HepG2 (cell line): ENCODE measurements around the gene STK17A. TPM values are rescaled to one million over a fixed set of nuclear protein-coding genes. Genes with fewer than 3 reads are reported as not detected.

Experiments
- ATAC-seq: fragments of 200-7000 bp; cut with Tn5 transposase; 3 replicates; pipeline ENCODE4 v1.9.1; 2020; ENCODE audit warnings: mild to moderate bottlenecking, moderate library complexity
- BruUV-seq: library from RNA; stranded (reverse); fragments of 400-500 nt; replicated peaks from 2 replicates; lab custom pipeline; 2021; lab: Mats Ljungman, UMichigan
- CTCF ChIA-PET: fragments of 300-600 bp; formaldehyde crosslinking; extraction: SDS; loops from one replicate; lab custom pipeline; 2021; ENCODE audit warnings: low total read pairs, inconsistent platforms, low intra/inter-chr PET ratio; lab: Yijun Ruan, JAX
- POLR2A ChIA-PET: fragments of 350-600 bp; sonication (Branson Sonifier 250); formaldehyde crosslinking; loops from one replicate; lab custom pipeline; 2020; ENCODE audit warnings: antibody characterized with exemption, inconsistent platforms; lab: Yijun Ruan, JAX
- DNase-seq: peaks from one replicate; pipeline ENCODE4 v3.0.0-alpha.2; 2015; ENCODE audit warnings: low spot score
- FAIRE-seq: peaks from 3 replicates; lab custom pipeline; 2011; peaks lifted over from hg19 to GRCh38; lab: Jason Lieb, UNC
- H2AFZ ChIP-seq: one replicate; pipeline ENCODE4 v1.6.1; 2011; ENCODE audit warnings: low read length, inconsistent platforms
- H3K27ac ChIP-seq: fragments of 300-600 bp; 3 replicates; pipeline ENCODE4 v1.8.0; 2011; ENCODE audit warnings: mixed run types, mild to moderate bottlenecking, mixed read lengths, low read length, inconsistent platforms; ENCODE audit not compliant: insufficient read depth; ENCODE audit errors: extremely low read length
- H3K27me3 ChIP-seq, 2 experiments: fragments of 200-600 bp in 1 of 2; 2 replicates in 1 of 2; 3 replicates in 1 of 2; pipeline versions ENCODE4 v1.6.0 to v1.8.0; 2011; ENCODE audit warnings: low read length in 2 of 2, mild to moderate bottlenecking in 2 of 2, moderate library complexity in 2 of 2, inconsistent platforms in 1 of 2; ENCODE audit not compliant: insufficient read depth in 2 of 2, control insufficient read depth in 1 of 2
- H3K36me3 ChIP-seq, 2 experiments: fragments of 200-600 bp in 1 of 2; replicated peaks in 1 of 2; 2 replicates in 1 of 2; 3 replicates in 1 of 2; pipeline versions ENCODE4 v1.5.1 to v1.8.0; 2011; ENCODE audit warnings: low read length in 2 of 2, inconsistent platforms in 1 of 2; ENCODE audit not compliant: insufficient read depth in 2 of 2, control insufficient read depth in 1 of 2
- H3K4me1 ChIP-seq: 2 replicates; pipeline ENCODE4 v1.5.1; 2012; ENCODE audit warnings: low read length, inconsistent platforms; ENCODE audit not compliant: insufficient read depth
- H3K4me2 ChIP-seq: 2 replicates; pipeline ENCODE4 v1.6.0; 2011; ENCODE audit warnings: low read depth, low read length, inconsistent platforms
- H3K4me3 ChIP-seq, 3 experiments: fragments of 200-600 bp in 1 of 3; sonication (generic), shearing (Covaris generic) in 1 of 3; replicated peaks in 1 of 3; 2 replicates each; pipeline ENCODE4 v1.5.1; 2011 to 2016; ENCODE audit warnings: low read length in 3 of 3, inconsistent platforms in 2 of 3, low read depth in 2 of 3, mild to moderate bottlenecking in 2 of 3, control low read depth in 1 of 3, mixed read lengths in 1 of 3; ENCODE audit not compliant: insufficient read depth in 1 of 3
- H3K79me2 ChIP-seq: one replicate; pipeline ENCODE4 v1.6.1; 2011; ENCODE audit warnings: low read length, inconsistent platforms; ENCODE audit not compliant: insufficient read depth
- H3K9ac ChIP-seq: 2 replicates; pipeline ENCODE4 v1.6.0; 2011; ENCODE audit warnings: mild to moderate bottlenecking, low read depth, low read length, inconsistent platforms; ENCODE audit not compliant: insufficient read depth
- H3K9me3 ChIP-seq: 2 replicates; pipeline ENCODE4 v1.5.1; 2012; ENCODE audit warnings: mild to moderate bottlenecking, low read length
- H4K20me1 ChIP-seq: 2 replicates; pipeline ENCODE4 v1.6.0; 2011; ENCODE audit warnings: inconsistent platforms, mild to moderate bottlenecking, low read length, moderate library complexity; ENCODE audit not compliant: insufficient read depth
- AFF4 ChIP-seq: sonication (generic); formaldehyde crosslinking; IDR thresholded peaks from 2 replicates; pipeline ENCODE4 v1.4.0; 2020; ENCODE audit warnings: missing genetic modification reagents
- ATF5 ChIP-seq: sonication (generic); formaldehyde crosslinking; IDR thresholded peaks from 2 replicates; pipeline ENCODE4 v1.4.0; 2020; ENCODE audit warnings: mild to moderate bottlenecking, low read depth, missing genetic modification reagents
- BRCA1 ChIP-seq: sonication (generic); formaldehyde crosslinking; IDR thresholded peaks from 2 replicates; pipeline ENCODE4 v1.4.0; 2020; ENCODE audit warnings: missing genetic modification reagents
- RBM22 ChIP-seq: fragments of 200-400 bp; formaldehyde crosslinking; optimal IDR thresholded peaks from 2 replicates; pipeline ENCODE3; 2017; ENCODE audit warnings: mild to moderate bottlenecking, low read length, moderate library complexity
- XRCC5 ChIP-seq: fragments of 200-400 bp; formaldehyde crosslinking; optimal IDR thresholded peaks from 2 replicates; pipeline ENCODE3; 2017; ENCODE audit warnings: mild to moderate bottlenecking, low read length
- ZGPAT ChIP-seq: IDR thresholded peaks from 2 replicates; pipeline ENCODE4 v1.6.1; 2016; ENCODE audit warnings: mild to moderate bottlenecking
- ZNF34 ChIP-seq: sonication (generic); formaldehyde crosslinking; IDR thresholded peaks from 2 replicates; pipeline ENCODE4 v1.4.0; 2020; ENCODE audit warnings: mild to moderate bottlenecking, missing genetic modification reagents, borderline replicate concordance
- WGBS: methylation state at CpG from one replicate; pipeline ENCODE4 v1.1.6; 2017; ENCODE audit warnings: low lambda C conversion rate; 5-methylcytosine and 5-hydroxymethylcytosine counted together
- in situ Hi-C: cut with HindIII; loops from 2 replicates; pipeline ENCODE4 v1.10.0; 2017; ENCODE audit warnings: low pct_unique_long_range_greater_than_20kb; ENCODE audit not compliant: extremely low pct_ligation_motif_present
- intact Hi-C: fragments of 100-400 bp; cut with micrococcal nuclease; formaldehyde crosslinking; loops from one replicate; pipeline ENCODE4 v1.10.0; 2022; ENCODE audit not compliant: unreplicated experiment
- polyA plus RNA-seq, 8 experiments: library from polyadenylated mRNA; depleted of rRNA in 3 of 8; stranded (reverse) in 7 of 8; unstranded in 1 of 8; fragments of >200 nt; fragmentation: Illumina TruSeq in 4 of 8; extraction: Trizol in 4 of 8; gene quantifications; 2 replicates each; pipeline versions ENCODE4 v1.2.1 to v1.2.3, GENCODE V29; 2011 to 2016; ENCODE audit warnings: low read depth in 4 of 8, missing spikeins in 1 of 8, mixed read lengths in 1 of 8; ENCODE audit not compliant: insufficient read depth in 1 of 8
- total RNA-seq, 5 experiments: library from RNA; depleted of rRNA; stranded (reverse); fragments of >200 nt; fragmentation: Illumina TruSeq; extraction: Trizol; gene quantifications; 2 replicates each; pipeline ENCODE4 v1.2.3, GENCODE V29; 2016; ENCODE audit warnings: low read depth in 1 of 5

Gene STK17A
- total and polyA plus RNA-seq, 2 of the 13 experiments (the other 11 are each of a cell fraction or from before 2014, with no cell fraction given), result 18.6 to 24.3 TPM

DNA sequence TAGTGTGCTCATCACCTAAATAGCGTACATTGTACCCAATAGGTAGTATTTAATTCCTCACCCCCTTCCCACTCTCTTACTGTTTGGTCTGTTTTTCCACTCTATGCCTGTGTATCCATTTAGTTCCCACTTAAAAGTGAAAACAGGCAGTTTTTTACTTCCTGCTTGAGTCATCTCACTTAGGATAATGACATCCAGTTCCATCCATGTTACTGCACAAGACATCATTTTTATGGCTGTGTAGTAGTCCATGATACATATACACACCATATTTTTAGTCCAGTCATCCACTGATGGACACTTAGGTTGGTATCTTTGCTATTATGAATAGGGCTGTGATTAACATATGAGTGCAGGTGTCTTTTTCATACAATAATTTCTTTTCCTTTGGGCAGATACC is 10.1 kb downstream of the STK17A start:
- DNase-seq, result no peak
- POLR2A ChIA-PET, result interaction anchor here (0.6 to 0.9 kb wide), 3 partner anchors 10 to 277 kb away, joined by 3 to 7 read pairs (median 4); partner anchors contain the start of genes MRPS24 and STK17A
- Histone ChIP-seq H2AFZ (no peak overlapping the region), H3K4me2 (no peak overlapping the region), H3K27ac (no peak overlapping the region), H3K9ac (no peak overlapping the region), H3K4me3 (no peak overlapping the region), H3K4me1 (peaks cover 62% of the 10 kb centered on the region), H4K20me1 (peaks cover 38% of the 10 kb centered on the region), H3K36me3 (peaks cover 3 to 18% of the 10 kb centered on the region in 2 experiments; a peak in 4 of 5 replicates), H3K79me2 (peaks cover 76% of the 10 kb centered on the region), H3K27me3 (no peaks in the 10 kb centered on the region), H3K9me3 (no peaks in the 10 kb centered on the region)
- in situ Hi-C loops (no loop called here), intact Hi-C loops (no loop called here)
- TF ChIP-seq RBM22 (no peak), AFF4 (no peak), XRCC5 (no peak), ATF5 (CRISPR knock-in tag) (no peak), ZNF34 (CRISPR knock-in tag) (no peak), BRCA1 (CRISPR knock-in tag) (no peak), ZGPAT (no peak)
- CTCF ChIA-PET, result no interaction called here
- no peak for FAIRE-seq
- ATAC-seq, result no peak
- no TSS peak for BruUV-seq
- WGBS, result 92% methylated on average over 1 of the region's 1 CpG
